COR-L47 (cell line): ENCODE results near the gene NRF1.
"Not testable (repeated sequence)": the region's sequence is repeated elsewhere in the genome, so short reads cannot be mapped to it uniquely, and the experiment has no call there.

ENCODE experiments used
- DNase-seq: peaks from one replicate; lab custom pipeline; 2025; lab: John Stamatoyannopoulos, UW

NRF1 gene

DNA sequence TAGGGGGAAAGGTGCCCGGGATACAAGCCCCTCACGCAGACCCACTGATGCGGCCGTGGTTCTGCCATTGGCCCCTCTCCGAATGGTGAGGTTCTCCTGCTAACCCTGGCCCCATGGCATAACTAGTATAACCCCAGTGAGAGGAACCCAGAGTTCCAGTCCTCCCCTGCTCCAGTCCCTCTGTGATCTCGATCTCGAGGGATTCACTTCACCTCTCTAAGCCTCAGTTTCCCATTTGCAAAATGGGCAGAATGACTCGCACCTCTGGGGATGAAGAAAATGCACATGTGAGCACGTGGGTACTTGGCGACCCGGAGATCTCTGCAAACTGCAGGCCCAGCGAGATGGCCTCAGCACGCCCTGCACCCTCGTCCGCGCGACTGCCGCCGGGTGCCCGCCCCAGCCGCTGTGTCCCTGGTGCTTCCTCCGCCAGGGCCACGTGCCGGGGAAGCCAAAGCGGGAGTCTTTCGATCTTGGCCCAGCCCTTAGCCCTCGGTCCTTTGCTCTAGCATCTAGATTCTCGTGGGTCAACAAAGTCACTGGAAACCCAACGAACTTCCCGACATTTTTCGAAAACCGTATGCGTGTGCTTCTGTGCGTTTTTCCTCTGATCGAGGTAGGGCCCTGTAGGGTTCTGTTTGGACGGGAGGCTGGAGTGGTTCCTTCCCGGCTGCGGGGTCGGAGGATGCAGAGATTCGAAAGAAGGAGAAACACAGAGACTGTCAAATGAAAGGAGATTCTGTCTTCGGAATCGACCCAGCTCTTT lies 171.5 kb downstream of the NRF1 start:
- no peak for DNase-seq

DNA sequence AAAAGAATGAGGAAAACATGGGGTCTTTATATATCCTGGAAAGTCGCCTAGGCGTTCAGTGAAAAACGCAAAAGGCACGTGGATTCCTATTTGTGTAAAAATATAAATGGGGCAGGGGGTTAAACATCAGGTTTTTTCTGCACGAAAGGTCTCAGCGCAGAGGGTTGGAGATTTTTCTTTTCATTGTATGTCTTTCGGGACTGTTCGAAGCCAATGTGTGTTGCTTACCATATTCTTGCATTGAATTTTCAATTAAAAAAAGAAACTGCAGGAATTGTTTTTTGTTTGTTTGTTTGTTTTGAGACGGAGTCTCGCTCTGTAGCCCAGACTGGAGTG lies 172.0 kb downstream of the NRF1 start:
- no peak for DNase-seq

- DNase-seq, result no peak
Measured at GRCh38 chr7:129784437-129784782, 172.9 kb downstream of the NRF1 start.

- no peak for DNase-seq
Measured at GRCh38 chr7:129784783-129785684, 173.5 kb downstream of the NRF1 start.

GRCh38 chr7:129785685-129786514 lies 174.4 kb downstream of the NRF1 start:
- DNase-seq, result no peak

DNA sequence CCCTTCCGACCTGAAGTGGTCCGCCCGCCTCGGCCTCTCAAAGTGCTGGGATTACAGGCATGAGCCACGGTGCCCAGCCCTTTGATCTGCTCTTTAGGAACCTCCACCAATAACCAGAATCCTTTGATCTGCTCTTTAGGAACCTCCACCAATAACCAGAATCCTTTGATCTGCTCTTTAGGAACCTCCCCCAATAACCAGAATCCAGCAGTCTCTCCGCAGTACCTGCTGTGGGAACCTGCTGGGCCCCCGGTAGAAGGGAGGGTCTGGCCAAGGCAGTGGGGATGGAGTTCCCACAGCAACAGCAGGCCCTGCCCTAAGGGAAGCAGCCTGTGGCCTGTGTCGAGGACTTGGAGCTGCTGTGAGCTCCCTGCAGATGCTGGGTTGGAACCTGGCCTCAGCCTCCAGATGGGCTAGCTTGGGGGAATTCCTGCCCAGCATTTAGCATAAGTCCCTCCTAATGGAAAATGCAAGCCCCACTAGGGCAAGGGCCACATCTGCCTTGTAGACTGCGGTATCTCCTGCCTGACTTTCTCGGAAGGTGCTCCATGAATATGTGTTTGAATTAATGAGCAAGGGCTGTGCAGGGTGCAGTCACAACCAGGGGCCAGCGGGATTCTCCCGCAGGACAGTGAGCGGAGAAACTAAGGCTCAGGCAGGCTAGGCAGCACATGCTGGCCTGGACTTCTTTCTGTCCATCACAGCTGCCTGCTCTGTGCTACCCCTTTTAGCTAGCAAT lies 175.5 kb downstream of the NRF1 start:
- no peak for DNase-seq

DNA sequence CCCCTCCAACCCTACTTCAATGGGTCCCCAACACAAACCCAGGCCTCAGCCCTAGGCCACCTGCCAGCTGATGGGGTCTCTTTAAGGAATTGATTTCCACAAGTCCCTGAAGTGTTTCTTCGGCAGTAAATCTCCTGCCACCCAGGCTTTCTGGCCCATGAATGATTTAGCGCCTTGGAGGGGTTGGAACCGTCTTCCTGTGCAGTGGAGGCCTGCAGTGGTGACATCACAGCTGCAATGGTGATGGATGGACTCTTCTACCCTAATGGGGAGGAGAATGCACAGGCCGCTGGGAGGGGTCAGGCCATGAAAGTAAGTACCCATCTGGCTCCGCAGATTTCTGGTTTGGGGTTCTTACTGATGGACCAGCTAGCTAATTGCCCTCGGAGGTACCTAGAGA lies 177.5 kb downstream of the NRF1 start:
- DNase-seq, result no peak

- no peak for DNase-seq
Measured at GRCh38 chr7:129789652-129790051, 178.1 kb downstream of the NRF1 start.

DNA sequence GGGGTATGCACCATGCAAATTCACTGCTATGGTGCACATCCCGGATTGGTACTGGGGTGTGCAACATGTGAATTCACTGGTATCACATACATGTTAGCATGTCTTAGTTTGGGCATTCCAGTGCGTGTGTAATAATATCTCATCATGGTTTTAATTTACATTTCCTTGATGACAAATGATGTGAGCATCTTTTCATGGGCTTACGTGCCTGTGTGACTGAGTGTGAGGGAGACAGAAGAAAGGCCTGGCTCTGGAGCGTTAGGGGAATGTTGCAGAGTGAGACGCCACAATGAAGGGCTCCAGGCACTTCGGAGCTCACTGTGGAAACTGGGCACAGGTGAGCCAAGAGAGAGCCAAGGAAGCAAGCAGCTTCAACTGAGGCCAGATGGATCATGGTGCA lies 178.6 kb downstream of the NRF1 start:
- DNase-seq, result no peak

DNA sequence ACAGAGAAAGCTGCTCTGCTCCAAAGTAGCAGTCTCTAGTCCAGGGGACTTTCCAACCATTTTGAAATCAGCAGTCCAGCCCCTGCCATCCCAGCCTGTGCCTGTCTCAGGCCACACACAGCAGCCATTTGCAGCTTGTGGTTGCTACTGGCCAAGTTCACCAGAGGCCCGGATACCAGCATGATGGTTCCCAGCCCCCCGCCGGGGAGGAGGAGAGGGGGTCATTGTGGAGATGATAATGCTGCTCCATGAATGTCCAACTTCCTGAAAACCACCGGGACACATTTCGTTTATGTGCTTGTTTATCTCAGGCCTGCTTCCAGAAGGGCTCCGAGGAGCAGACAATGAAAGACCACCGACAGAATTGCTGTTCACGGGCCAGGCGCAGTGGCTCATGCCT lies 181.2 kb downstream of the NRF1 start:
- DNase-seq, result no peak

DNA sequence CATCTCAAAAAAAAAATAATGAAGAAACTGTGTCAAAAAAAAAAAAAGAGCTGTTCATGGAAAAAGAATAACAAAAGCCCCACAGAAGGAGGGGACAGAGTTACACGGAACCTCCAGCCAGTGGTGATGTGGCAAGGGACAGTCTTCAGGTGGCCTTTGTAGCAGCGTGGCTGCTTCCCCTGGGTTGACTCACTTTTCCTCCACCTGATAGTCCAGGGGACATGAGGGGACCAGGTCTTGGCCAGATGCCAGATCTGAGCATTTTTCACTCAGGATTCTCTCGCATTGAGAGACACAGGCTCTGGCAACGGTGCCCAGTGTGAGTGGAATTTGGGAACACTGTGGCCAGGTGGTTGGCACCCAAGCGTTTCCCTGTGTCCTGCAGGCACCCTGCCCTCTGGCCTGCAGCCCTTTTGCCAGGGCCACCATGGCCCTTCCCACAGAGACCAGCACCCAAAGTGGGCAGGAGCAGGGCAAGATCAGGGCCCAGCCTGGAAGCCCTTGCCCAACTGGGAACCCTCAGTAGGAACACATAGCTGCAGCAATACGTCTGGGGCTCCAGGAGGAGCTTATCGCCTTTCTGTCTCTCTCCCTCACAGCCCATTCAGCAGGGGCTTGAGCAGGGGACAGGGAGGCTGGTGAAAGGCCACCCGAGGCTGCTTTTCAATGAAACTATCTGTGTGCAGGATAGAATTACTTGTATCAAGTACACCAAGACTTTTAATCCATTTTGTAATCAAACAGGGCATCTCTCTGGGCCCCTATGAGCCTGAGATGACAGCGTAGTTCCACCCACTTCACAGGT lies 182.2 kb downstream of the NRF1 start:
- no peak for DNase-seq

GRCh38 chr7:129794461-129794860 lies 182.9 kb downstream of the NRF1 start:
- not testable (repeated sequence) for DNase-seq

DNA sequence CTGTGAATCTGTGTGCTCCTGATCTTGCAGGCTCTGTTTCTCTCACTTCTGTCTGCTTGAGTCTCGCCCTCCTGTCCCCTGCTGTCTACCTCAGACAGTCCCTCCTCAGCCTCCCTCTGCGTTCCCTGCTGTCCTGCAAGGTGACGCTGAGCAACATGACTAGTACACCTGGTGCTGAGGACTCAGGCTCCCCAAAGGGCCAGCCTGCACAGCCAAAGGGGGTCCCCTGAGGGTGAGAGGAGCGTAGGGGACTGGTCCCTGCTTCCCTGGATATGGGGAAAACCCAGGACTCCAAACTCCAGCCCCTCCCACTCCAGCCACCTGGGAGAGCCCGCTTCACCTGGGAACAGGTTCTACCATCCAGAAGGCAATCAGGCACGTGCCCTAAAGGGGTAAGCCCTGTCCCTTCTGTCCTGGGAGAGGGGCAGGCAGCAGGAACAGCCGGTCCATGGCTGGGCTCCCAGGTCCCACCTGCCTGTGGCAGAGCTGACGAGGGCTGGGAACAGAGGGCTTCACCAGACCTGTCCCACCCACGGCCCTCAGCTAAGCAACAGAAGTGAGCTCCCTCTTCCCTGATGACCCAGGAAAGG lies 184.8 kb downstream of the NRF1 start:
- DNase-seq, result no peak

GRCh38 chr7:129797214-129797789 lies 185.8 kb downstream of the NRF1 start:
- no peak for DNase-seq

GRCh38 chr7:129798616-129799349 lies 187.3 kb downstream of the NRF1 start:
- no peak for DNase-seq

DNA sequence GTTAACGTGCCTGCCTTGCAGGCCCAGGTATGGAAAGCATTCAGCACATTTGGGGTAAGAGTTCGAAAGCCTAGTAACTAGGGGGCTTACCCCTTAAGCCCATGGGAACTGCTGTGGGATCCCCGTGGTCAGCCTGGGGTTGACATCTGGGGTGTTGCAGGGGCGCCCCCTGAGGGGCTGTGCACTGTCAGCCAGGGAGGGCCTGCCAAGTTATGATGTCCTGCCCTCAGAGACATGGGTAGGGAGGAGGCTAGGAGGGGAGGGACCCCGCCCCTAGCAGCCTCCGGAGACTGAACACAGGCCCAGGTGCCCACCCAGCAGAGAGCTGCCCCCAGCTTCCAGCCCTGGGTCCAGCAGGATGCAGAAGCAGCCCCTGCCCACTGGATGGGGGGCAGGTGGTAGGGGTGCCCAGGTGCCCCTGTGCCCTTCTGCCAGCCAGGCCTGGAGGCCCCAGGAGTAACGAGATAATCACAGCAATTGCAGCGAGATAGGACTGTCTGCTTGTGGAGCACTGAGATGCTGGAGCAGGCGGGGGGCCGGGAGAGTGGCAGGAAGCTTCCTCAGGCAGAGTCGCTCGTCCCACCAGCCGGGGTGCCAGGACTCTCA lies 187.9 kb downstream of the NRF1 start:
- DNase-seq, result no peak

- no peak for DNase-seq
Measured at GRCh38 chr7:129800901-129801300, 189.4 kb downstream of the NRF1 start.

- DNase-seq, result peak; percentile 38
Measured at GRCh38 chr7:129801882-129802281, 190.4 kb downstream of the NRF1 start.

GRCh38 chr7:129803546-129804081 lies 192.1 kb downstream of the NRF1 start:
- DNase-seq, result no peak
